PC-3 (cell line): ENCODE results near the gene ZFPM1. TPM values are rescaled to one million over a fixed set of nuclear protein-coding genes. Genes with fewer than 3 reads are reported as not detected.

Experiments used
- ATAC-seq: fragments of 200-7000 bp; cut with Tn5 transposase; 2 replicates; pipeline ENCODE4 v1.9.1; 2020; ENCODE audit warnings: mild to moderate bottlenecking, moderate library complexity
- BruUV-seq: library from RNA; stranded (reverse); fragments of 400-500 nt; replicated peaks from 2 replicates; lab custom pipeline; 2021; lab: Mats Ljungman, UMichigan
- CTCF ChIA-PET: fragments of 300-600 bp; sonication (Branson Sonifier 250); formaldehyde crosslinking; loops from one replicate; lab custom pipeline; 2022; ENCODE audit warnings: antibody characterized with exemption; lab: Charles Lee
- POLR2A ChIA-PET: fragments of 300-600 bp; sonication (Branson Sonifier 250); formaldehyde crosslinking; loops from one replicate; lab custom pipeline; 2022; ENCODE audit warnings: antibody characterized with exemption; ENCODE audit not compliant: unreplicated experiment; lab: Charles Lee
- DNase-seq: peaks from one replicate; pipeline ENCODE4 v3.0.0-alpha.2; 2015
- H2AFZ ChIP-seq: fragments of 300-600 bp; sonication (generic); 2 replicates; pipeline ENCODE4 v1.6.0; 2016; ENCODE audit warnings: antibody characterized with exemption, low read length
- H3F3A ChIP-seq: fragments of 300-600 bp; sonication (generic); one replicate; pipeline ENCODE4 v1.6.0; 2017; ENCODE audit warnings: antibody characterized with exemption, low read length, control low read depth, mild to moderate bottlenecking; ENCODE audit not compliant: unreplicated experiment
- H3K27ac ChIP-seq: fragments of 300-600 bp; sonication (generic); 2 replicates; pipeline ENCODE4 v1.5.1; 2016; ENCODE audit warnings: mild to moderate bottlenecking, low read length
- H3K27me3 ChIP-seq: fragments of 300-600 bp; sonication (generic); 2 replicates; pipeline ENCODE4 v1.6.1; 2016; ENCODE audit warnings: low read length, mixed read lengths
- H3K36me3 ChIP-seq: fragments of 300-600 bp; sonication (generic); 2 replicates; pipeline ENCODE4 v1.6.1; 2016; ENCODE audit warnings: low read depth, mixed run types, low read length, mixed read lengths
- H3K4me1 ChIP-seq: fragments of 300-600 bp; sonication (generic); 2 replicates; pipeline ENCODE4 v1.5.1; 2016; ENCODE audit warnings: low read length; ENCODE audit not compliant: insufficient read depth
- H3K4me2 ChIP-seq: fragments of 300-600 bp; sonication (generic); 2 replicates; pipeline ENCODE4 v1.6.0; 2016; ENCODE audit warnings: low read length
- H3K4me3 ChIP-seq: fragments of 300-600 bp; sonication (generic); 2 replicates; pipeline ENCODE4 v1.5.1; 2016; ENCODE audit warnings: mild to moderate bottlenecking, low read length, mixed read lengths
- H3K79me2 ChIP-seq: fragments of 300-600 bp; sonication (generic); 2 replicates; pipeline ENCODE4 v1.6.1; 2017; ENCODE audit warnings: low read length, mixed read lengths
- H3K9ac ChIP-seq: fragments of 300-600 bp; sonication (generic); 2 replicates; pipeline ENCODE4 v1.6.0; 2016; ENCODE audit warnings: mild to moderate bottlenecking, low read length
- H3K9me2 ChIP-seq: fragments of 300-600 bp; sonication (generic); replicated peaks from 2 replicates; pipeline ENCODE4 v1.6.1; 2016; ENCODE audit warnings: mixed run types, low read length, mixed read lengths
- H3K9me3 ChIP-seq: fragments of 300-600 bp; sonication (generic); 2 replicates; pipeline ENCODE4 v1.6.1; 2016; ENCODE audit warnings: low read length, mixed read lengths
- H4K20me1 ChIP-seq: fragments of 300-600 bp; sonication (generic); 2 replicates; pipeline ENCODE4 v1.6.1; 2016; ENCODE audit warnings: low read length, mixed read lengths
- EZH2 ChIP-seq: fragments of 300-600 bp; sonication (generic); IDR thresholded peaks from one replicate; pipeline ENCODE4 v1.6.1; 2017; ENCODE audit warnings: antibody characterized with exemption, mild to moderate bottlenecking, low read length; ENCODE audit not compliant: unreplicated experiment
- EZH2phosphoT487 ChIP-seq: fragments of 300-600 bp; sonication (generic); IDR thresholded peaks from 2 replicates; pipeline ENCODE4 v1.6.1; 2018; ENCODE audit warnings: mild to moderate bottlenecking, antibody characterized with exemption, low read length, borderline replicate concordance
- intact Hi-C: fragments of 100-400 bp; cut with micrococcal nuclease; formaldehyde crosslinking; loops from 2 replicates; pipeline ENCODE4 v1.9.0; 2023
- total RNA-seq: library from RNA; depleted of rRNA; stranded (reverse); fragments of >200 nt; gene quantifications from 2 replicates; pipeline ENCODE4 v1.2.3, GENCODE V29; 2014
- TF ChIP-seq, protein P1 (sequence below): fragments of 300-600 bp; sonication (generic); conservative IDR thresholded peaks from 2 replicates; pipeline ENCODE4 v1.5.1; 2017; ENCODE audit warnings: antibody characterized with exemption, low read depth, mild to moderate bottlenecking, low read length

The ZFPM1 gene
- total RNA-seq, 1 experiment from 2014 or later: 4.6 TPM

- no peaks in the 10 kb centered on the region for H3K36me3 ChIP-seq
- intact Hi-C loops: no loop called here
- no peaks in the 10 kb centered on the region for H3F3A ChIP-seq
- H3K79me2 ChIP-seq: no peaks in the 10 kb centered on the region
- CTCF ChIA-PET: no interaction called here
- POLR2A ChIA-PET: no interaction called here
- H2AFZ ChIP-seq: no peak overlapping the region
- no peaks in the 10 kb centered on the region for H3K9me2 ChIP-seq
- H4K20me1 ChIP-seq: no peaks in the 10 kb centered on the region
- BruUV-seq: no TSS peak
- no peaks in the 10 kb centered on the region for H3K9me3 ChIP-seq
- H3K9ac ChIP-seq: no peak overlapping the region
- H3K27ac ChIP-seq: no peak overlapping the region
- ATAC-seq (no peak), DNase-seq (no peak)
- no peaks in the 10 kb centered on the region for H3K27me3 ChIP-seq
- no peaks in the 10 kb centered on the region for H3K4me1 ChIP-seq
- no peak overlapping the region for H3K4me3 ChIP-seq
- TF ChIP-seq, protein P1, sequence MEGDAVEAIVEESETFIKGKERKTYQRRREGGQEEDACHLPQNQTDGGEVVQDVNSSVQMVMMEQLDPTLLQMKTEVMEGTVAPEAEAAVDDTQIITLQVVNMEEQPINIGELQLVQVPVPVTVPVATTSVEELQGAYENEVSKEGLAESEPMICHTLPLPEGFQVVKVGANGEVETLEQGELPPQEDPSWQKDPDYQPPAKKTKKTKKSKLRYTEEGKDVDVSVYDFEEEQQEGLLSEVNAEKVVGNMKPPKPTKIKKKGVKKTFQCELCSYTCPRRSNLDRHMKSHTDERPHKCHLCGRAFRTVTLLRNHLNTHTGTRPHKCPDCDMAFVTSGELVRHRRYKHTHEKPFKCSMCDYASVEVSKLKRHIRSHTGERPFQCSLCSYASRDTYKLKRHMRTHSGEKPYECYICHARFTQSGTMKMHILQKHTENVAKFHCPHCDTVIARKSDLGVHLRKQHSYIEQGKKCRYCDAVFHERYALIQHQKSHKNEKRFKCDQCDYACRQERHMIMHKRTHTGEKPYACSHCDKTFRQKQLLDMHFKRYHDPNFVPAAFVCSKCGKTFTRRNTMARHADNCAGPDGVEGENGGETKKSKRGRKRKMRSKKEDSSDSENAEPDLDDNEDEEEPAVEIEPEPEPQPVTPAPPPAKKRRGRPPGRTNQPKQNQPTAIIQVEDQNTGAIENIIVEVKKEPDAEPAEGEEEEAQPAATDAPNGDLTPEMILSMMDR: no peak
- no peak for TF ChIP-seq EZH2phosphoT487
- TF ChIP-seq EZH2: no peak
- no peak overlapping the region for H3K4me2 ChIP-seq
Observed at GRCh38 chr16:88512728-88513696, 59.9 kb downstream of the ZFPM1 start.

DNA sequence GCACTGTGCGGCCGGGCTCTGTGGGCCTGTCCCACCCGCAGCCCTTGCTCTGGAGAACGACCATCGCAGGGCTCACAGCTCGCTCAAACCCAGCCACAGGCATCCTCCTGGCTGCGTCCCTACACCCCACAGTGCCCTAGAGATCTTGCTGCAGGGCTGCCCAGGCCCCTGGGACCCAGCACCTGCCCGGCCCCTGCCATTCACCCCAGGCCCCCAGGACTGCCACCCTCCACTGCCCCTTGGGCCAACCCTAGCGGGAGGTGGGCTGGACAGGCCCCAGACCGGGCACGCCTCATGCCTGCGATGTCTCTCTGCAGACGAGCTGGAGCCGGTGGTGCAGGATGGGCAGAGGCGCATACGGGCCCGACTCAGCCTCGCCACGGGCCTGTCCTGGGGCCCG lies 61.0 kb downstream of the ZFPM1 start:
- H3F3A ChIP-seq: no peaks in the 10 kb centered on the region
- ChIA-PET POLR2A (no interaction called here), CTCF (no interaction called here)
- H3K27ac ChIP-seq: no peak overlapping the region
- BruUV-seq: no TSS peak
- H3K79me2 ChIP-seq: no peaks in the 10 kb centered on the region
- TF ChIP-seq, protein P1: no peak
- no peak for ATAC-seq
- no peaks in the 10 kb centered on the region for H3K9me2 ChIP-seq
- no peaks in the 10 kb centered on the region for H3K36me3 ChIP-seq
- no peak overlapping the region for H2AFZ ChIP-seq
- intact Hi-C loops: no loop called here
- H3K4me2 ChIP-seq: no peak overlapping the region
- no peak for DNase-seq
- no peak overlapping the region for H3K9ac ChIP-seq
- H3K27me3 ChIP-seq: no peaks in the 10 kb centered on the region
- no peaks in the 10 kb centered on the region for H4K20me1 ChIP-seq
- H3K4me1 ChIP-seq: no peaks in the 10 kb centered on the region
- no peaks in the 10 kb centered on the region for H3K9me3 ChIP-seq
- no peak overlapping the region for H3K4me3 ChIP-seq

DNA sequence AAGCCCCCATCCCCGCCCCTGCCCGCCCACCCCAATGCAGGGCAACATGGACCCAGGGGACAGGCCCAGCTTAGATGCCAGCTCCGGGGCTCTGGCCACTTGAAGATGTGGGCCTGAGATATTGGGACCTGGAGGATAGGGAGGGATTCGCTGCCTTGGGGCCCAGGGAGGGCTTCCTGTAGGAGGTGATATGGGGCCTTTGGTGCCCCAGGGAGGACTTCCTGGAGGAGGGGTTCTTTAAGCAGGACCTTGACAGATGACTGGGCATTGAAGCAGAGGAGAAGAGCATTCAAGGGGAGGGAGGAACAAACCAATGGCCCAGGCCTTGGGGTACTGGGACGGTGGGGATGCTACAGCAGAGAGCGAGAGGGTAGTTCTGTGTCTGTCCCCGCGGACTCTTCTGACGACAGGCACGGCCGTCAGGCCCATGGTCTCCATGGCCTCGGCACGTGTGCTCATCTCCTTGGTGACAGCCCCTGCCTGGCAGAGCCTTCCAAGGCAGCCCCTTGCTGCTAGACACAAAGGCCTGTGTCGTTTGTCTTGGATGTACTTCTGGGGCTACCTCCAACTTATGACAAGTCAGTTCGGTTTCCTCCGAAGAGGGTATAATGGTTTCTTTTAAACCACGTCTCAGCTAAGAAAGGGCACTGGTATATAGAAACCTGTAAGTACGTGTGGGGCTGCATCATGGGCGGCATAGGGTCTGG lies 61.6 kb downstream of the ZFPM1 start:
- no peaks in the 10 kb centered on the region for H3K79me2 ChIP-seq
- H3K9me3 ChIP-seq: no peaks in the 10 kb centered on the region
- no peak overlapping the region for H3K9ac ChIP-seq
- H3K4me3 ChIP-seq: no peak overlapping the region
- ATAC-seq: no peak
- POLR2A ChIA-PET: no interaction called here
- no peak overlapping the region for H2AFZ ChIP-seq
- no peak for DNase-seq
- H3K4me2 ChIP-seq: no peak overlapping the region
- H3F3A ChIP-seq: no peaks in the 10 kb centered on the region
- H3K27ac ChIP-seq: no peak overlapping the region
- no peaks in the 10 kb centered on the region for H3K4me1 ChIP-seq
- TF ChIP-seq, protein P1: no peak
- TF ChIP-seq EZH2 (no peak), EZH2phosphoT487 (no peak)
- H3K36me3 ChIP-seq: no peaks in the 10 kb centered on the region
- H3K27me3 ChIP-seq: no peaks in the 10 kb centered on the region
- H3K9me2 ChIP-seq: no peaks in the 10 kb centered on the region
- intact Hi-C loops: no loop called here
- CTCF ChIA-PET: no interaction called here
- BruUV-seq: no TSS peak
- no peaks in the 10 kb centered on the region for H4K20me1 ChIP-seq
